Natural killer cell (primary cell): Measurements from ENCODE around the gene C11orf98. TPM values are rescaled to one million over a fixed set of nuclear protein-coding genes. Genes with fewer than 3 reads are reported as not detected.

Experiments used
- ATAC-seq, 3 donors: fragments of 150-1000 bp in 2 of 3; fragments of 200-7000 bp in 1 of 3; cut with Tn5 transposase; 1 replicate in 1 of 3; 2 replicates in 2 of 3; pipeline ENCODE4 v1.10.0; 2021; ENCODE audit warnings: mild to moderate bottlenecking in 2 of 3, moderate library complexity in 2 of 3
- DNase-seq, 2 donors: peaks; one replicate each; pipeline versions ENCODE4 v3.0.0 to v3.0.0-alpha.2; 2013 to 2021; ENCODE audit warnings: mixed read lengths in 1 of 2
- H3K27ac ChIP-seq: one replicate; pipeline ENCODE4 v1.5.1; 2013; ENCODE audit warnings: mild to moderate bottlenecking, low read length
- H3K27me3 ChIP-seq: one replicate; pipeline ENCODE4 v1.6.1; 2013; ENCODE audit warnings: low read length; ENCODE audit not compliant: control insufficient read depth, insufficient read depth
- H3K36me3 ChIP-seq: one replicate; pipeline ENCODE4 v1.6.1; 2013; ENCODE audit warnings: low read length; ENCODE audit not compliant: control insufficient read depth, insufficient read depth
- H3K4me1 ChIP-seq: one replicate; pipeline ENCODE4 v1.6.1; 2013; ENCODE audit warnings: low read length; ENCODE audit not compliant: control insufficient read depth, insufficient read depth
- H3K4me3 ChIP-seq: one replicate; pipeline ENCODE4 v1.5.1; 2013; ENCODE audit warnings: low read length
- H3K9me3 ChIP-seq: one replicate; pipeline ENCODE4 v1.6.1; 2013; ENCODE audit warnings: low read length; ENCODE audit not compliant: control insufficient read depth, insufficient read depth
- H3K27ac Mint-ChIP-seq, 2 donors: one replicate each; pipeline ENCODE4 v1.8.0; 2022; ENCODE audit warnings: mild to moderate bottlenecking in 2 of 2, mixed read lengths in 2 of 2, moderate library complexity in 1 of 2
- H3K27me3 Mint-ChIP-seq, 2 donors: one replicate each; pipeline ENCODE4 v1.8.0; 2022; ENCODE audit warnings: low read depth in 2 of 2, mixed read lengths in 2 of 2
- H3K36me3 Mint-ChIP-seq: one replicate; pipeline ENCODE4 v1.8.0; 2022; ENCODE audit warnings: mixed read lengths
- H3K4me1 Mint-ChIP-seq, 2 donors: one replicate each; pipeline ENCODE4 v1.8.0; 2022; ENCODE audit warnings: mixed read lengths in 2 of 2
- H3K4me3 Mint-ChIP-seq: one replicate; pipeline ENCODE4 v1.8.0; 2022; ENCODE audit warnings: mild to moderate bottlenecking, moderate library complexity, mixed read lengths
- H3K9me3 Mint-ChIP-seq, 2 donors: one replicate each; pipeline ENCODE4 v1.8.0; 2022; ENCODE audit warnings: mixed read lengths in 2 of 2
- WGBS: methylation state at CpG from one replicate; pipeline ENCODE4 v1.1.7; 2013; ENCODE audit warnings: missing lambda C conversion rate; ENCODE audit not compliant: insufficient coverage; 5-methylcytosine and 5-hydroxymethylcytosine counted together
- intact Hi-C: fragments of 100-400 bp; cut with micrococcal nuclease; formaldehyde crosslinking; loops from one replicate; pipeline ENCODE4 v1.14.2; 2022
- total RNA-seq, 4 donors: library from RNA; stranded (reverse); fragments of 120-200 nt in 1 of 4; gene quantifications; one replicate each; pipeline versions ENCODE4 v1.2.3 to v1.2.4, GENCODE V29; 2013 to 2022
- TF ChIP-seq, protein P1 (sequence below): fragments of 200-600 bp; IDR thresholded peaks from one replicate; pipeline ENCODE4 v1.8.0; 2022; ENCODE audit warnings: antibody characterized with exemption

Gene C11orf98
- total RNA-seq, 3 donors from 2014 or later (not counting 1 experiment from before 2014, with no cell fraction given): 36.5 to 57.9 (median 39.1) TPM

DNA sequence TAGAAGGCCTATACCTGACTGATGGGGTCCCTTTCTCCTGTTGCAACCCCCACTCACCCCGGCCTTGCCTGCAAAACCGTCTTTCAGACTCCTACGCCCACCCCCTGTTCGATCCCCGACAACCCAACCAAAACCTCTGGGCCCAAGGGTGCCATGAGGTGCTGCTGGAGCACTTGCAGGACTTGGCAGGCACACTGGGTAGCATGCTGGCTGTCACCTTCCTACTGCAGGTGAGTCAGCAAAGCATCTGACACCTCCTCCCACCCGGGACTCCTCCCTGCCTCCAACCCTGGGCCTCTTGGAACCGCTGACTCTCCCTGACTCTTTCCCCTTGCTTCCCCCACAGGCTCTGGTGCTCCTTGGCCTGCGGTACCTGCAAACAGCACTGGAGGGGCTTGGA, 50.7 kb downstream of the C11orf98 start:
- peaks cover 18 to 41% of the 10 kb centered on the region in 2 donors for H3K4me1 Mint-ChIP-seq
- Histone ChIP-seq H3K27ac (no peak overlapping the region), H3K36me3 (peaks cover 30% of the 10 kb centered on the region), H3K4me1 (peaks cover 27% of the 10 kb centered on the region), H3K27me3 (no peaks in the 10 kb centered on the region), H3K4me3 (no peak overlapping the region), H3K9me3 (no peaks in the 10 kb centered on the region)
- no peak for DNase-seq
- peak overlapping the region; percentile 74 to 98 for H3K27ac Mint-ChIP-seq
- intact Hi-C loops: loop anchor here (5.0 kb wide), 1 partner anchor 93 kb away; the partner anchor contains the start of genes BSCL2 and GNG3
- no peaks in the 10 kb centered on the region for H3K9me3 Mint-ChIP-seq
- 82% methylated on average over 8 of the region's 8 CpGs for WGBS
- no peak for ATAC-seq
- no peaks in the 10 kb centered on the region for H3K27me3 Mint-ChIP-seq
- peak overlapping the region; percentile 37 for H3K4me3 Mint-ChIP-seq
- H3K36me3 Mint-ChIP-seq: no peaks in the 10 kb centered on the region
- TF ChIP-seq, protein P1, sequence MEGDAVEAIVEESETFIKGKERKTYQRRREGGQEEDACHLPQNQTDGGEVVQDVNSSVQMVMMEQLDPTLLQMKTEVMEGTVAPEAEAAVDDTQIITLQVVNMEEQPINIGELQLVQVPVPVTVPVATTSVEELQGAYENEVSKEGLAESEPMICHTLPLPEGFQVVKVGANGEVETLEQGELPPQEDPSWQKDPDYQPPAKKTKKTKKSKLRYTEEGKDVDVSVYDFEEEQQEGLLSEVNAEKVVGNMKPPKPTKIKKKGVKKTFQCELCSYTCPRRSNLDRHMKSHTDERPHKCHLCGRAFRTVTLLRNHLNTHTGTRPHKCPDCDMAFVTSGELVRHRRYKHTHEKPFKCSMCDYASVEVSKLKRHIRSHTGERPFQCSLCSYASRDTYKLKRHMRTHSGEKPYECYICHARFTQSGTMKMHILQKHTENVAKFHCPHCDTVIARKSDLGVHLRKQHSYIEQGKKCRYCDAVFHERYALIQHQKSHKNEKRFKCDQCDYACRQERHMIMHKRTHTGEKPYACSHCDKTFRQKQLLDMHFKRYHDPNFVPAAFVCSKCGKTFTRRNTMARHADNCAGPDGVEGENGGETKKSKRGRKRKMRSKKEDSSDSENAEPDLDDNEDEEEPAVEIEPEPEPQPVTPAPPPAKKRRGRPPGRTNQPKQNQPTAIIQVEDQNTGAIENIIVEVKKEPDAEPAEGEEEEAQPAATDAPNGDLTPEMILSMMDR: no peak

- Mint-ChIP-seq H3K4me3 (peak overlapping the region; percentile 61), H3K36me3 (no peaks in the 10 kb centered on the region), H3K27me3 (no peaks in the 10 kb centered on the region), H3K9me3 (no peaks in the 10 kb centered on the region), H3K27ac (peak overlapping the region; percentile 74 to 98), H3K4me1 (peaks cover 18 to 48% of the 10 kb centered on the region in 2 donors)
- TF ChIP-seq, protein P1: no peak
- ATAC-seq: no peak
- Histone ChIP-seq H3K4me3 (no peak overlapping the region), H3K9me3 (no peaks in the 10 kb centered on the region), H3K4me1 (peaks cover 27% of the 10 kb centered on the region), H3K27ac (peak overlapping the region; percentile 89), H3K27me3 (no peaks in the 10 kb centered on the region), H3K36me3 (peaks cover 33% of the 10 kb centered on the region)
- intact Hi-C loops: loop anchor here (1.0 to 5.0 kb wide), 3 partner anchors 8 to 94 kb away; partner anchors contain the start of genes B3GAT3, BSCL2, C11orf98 and CSKMT
- WGBS: 86% methylated on average over 15 of the region's 15 CpGs
- DNase-seq: no peak
These were observed 51.7 kb downstream of the C11orf98 start for GRCh38 chr11:62613291-62613778.

Other genes with a start within 250 kb of the C11orf98 start
- not detected for gene SCGB1A1, start 246.2 kb downstream of the C11orf98 start, total RNA-seq
- 100 to 1,000 TPM; 623 to 740 (median 677) TPM for gene AHNAK, start 118.4 kb downstream of the C11orf98 start, total RNA-seq
- 100 to 1,000 TPM; 628 to 754 (median 714) TPM for gene EEF1G, start 91.3 kb downstream of the C11orf98 start, total RNA-seq
- 10 to 100 TPM; 20.0 to 28.9 (median 26.2) TPM for gene TUT1, start 73.7 kb downstream of the C11orf98 start, total RNA-seq
- gene MTA2, start 63.3 kb downstream of the C11orf98 start, total RNA-seq: 100 to 1,000 TPM; 254 to 305 (median 259) TPM
- gene EML3, start 52.4 kb downstream of the C11orf98 start, total RNA-seq: 100 to 1,000 TPM; 221 to 233 (median 232) TPM
- gene ROM1, start 52.0 kb downstream of the C11orf98 start, total RNA-seq: 1 to 10 TPM; 2.6 to 6.9 (median 3.9) TPM
- 10 to 100 TPM; 64.9 to 80.3 (median 77.9) TPM for gene B3GAT3, start 43.2 kb downstream of the C11orf98 start, total RNA-seq
- gene GANAB, start 18.6 kb downstream of the C11orf98 start, total RNA-seq: 100 to 1,000 TPM; 236 to 275 (median 246) TPM
- gene INTS5, start 11.9 kb downstream of the C11orf98 start, total RNA-seq: 10 to 100 TPM; 13.9 to 20.3 (median 14.6) TPM
- 10 to 100 TPM; 12.0 to 21.5 (median 13.7) TPM for gene CSKMT, start 102 bp upstream of the C11orf98 start, total RNA-seq
- 1 to 10 TPM; 3.9 to 5.2 (median 4.0) TPM for gene UQCC3, start 6.5 kb upstream of the C11orf98 start, total RNA-seq
- 10 to 100 TPM; 17.4 to 29.1 (median 20.4) TPM for gene LBHD1, start 7.1 kb upstream of the C11orf98 start, total RNA-seq
- 100 to 1,000 TPM; 179 to 238 (median 238) TPM for gene UBXN1, start 13.9 kb upstream of the C11orf98 start, total RNA-seq
- not detected for gene LRRN4CL, start 24.3 kb upstream of the C11orf98 start, total RNA-seq
- gene BSCL2, start 42.2 kb upstream of the C11orf98 start, total RNA-seq: 10 to 100 TPM; 19.7 to 22.0 (median 21.2) TPM
- not detected for gene GNG3, start 42.5 kb upstream of the C11orf98 start, total RNA-seq
- 10 to 100 TPM; 58.0 to 73.1 (median 69.3) TPM for gene HNRNPUL2, start 62.2 kb upstream of the C11orf98 start, total RNA-seq
- 10 to 100 TPM; 18.3 to 27.2 (median 23.2) TPM for gene TTC9C, start 63.3 kb upstream of the C11orf98 start, total RNA-seq
- 1 to 10 TPM; 5.4 to 9.6 (median 8.8) TPM for gene ZBTB3, start 89.0 kb upstream of the C11orf98 start, total RNA-seq
- gene POLR2G, start 96.4 kb upstream of the C11orf98 start, total RNA-seq: 100 to 1,000 TPM; 110 to 120 (median 119) TPM
- gene TAF6L, start 106.2 kb upstream of the C11orf98 start, total RNA-seq: 10 to 100 TPM; 18.4 to 20.3 (median 18.8) TPM
- 10 to 100 TPM; 33.7 to 41.1 (median 36.3) TPM for gene TMEM179B, start 122.2 kb upstream of the C11orf98 start, total RNA-seq
- gene TMEM223, start 126.8 kb upstream of the C11orf98 start, total RNA-seq: 10 to 100 TPM in 1 of 3 donors, 1 to 10 TPM in 2; 4.8 to 10.0 (median 5.0) TPM
- 100 to 1,000 TPM; 284 to 341 (median 319) TPM for gene NXF1, start 140.2 kb upstream of the C11orf98 start, total RNA-seq
- gene STX5, start 166.8 kb upstream of the C11orf98 start, total RNA-seq: 100 to 1,000 TPM; 138 to 171 (median 166) TPM
- not detected for gene TEX54, start 167.6 kb upstream of the C11orf98 start, total RNA-seq
- 100 to 1,000 TPM; 151 to 173 (median 171) TPM for gene WDR74, start 174.4 kb upstream of the C11orf98 start, total RNA-seq
- gene SLC3A2, start 215.7 kb upstream of the C11orf98 start, total RNA-seq: 100 to 1,000 TPM; 200 to 235 (median 207) TPM